GM12878 (cell line): ENCODE measurements around the gene C3orf22. TPM values are rescaled to one million over a fixed set of nuclear protein-coding genes. Genes with fewer than 3 reads are reported as not detected.

Experiments used
- ATAC-seq: fragments of 200-7000 bp; cut with Tn5 transposase; 3 replicates; pipeline ENCODE4 v1.9.1; 2020; ENCODE audit warnings: mild to moderate bottlenecking, moderate library complexity
- BruUV-seq: library from RNA; stranded (reverse); fragments of 400-500 nt; replicated peaks from 2 replicates; lab custom pipeline; 2021; lab: Mats Ljungman, UMichigan
- CTCF ChIA-PET: fragments of 300-600 bp; sonication (Branson Sonifier 250); formaldehyde crosslinking; extraction: SDS; loops from one replicate; lab custom pipeline; 2021; ENCODE audit warnings: inconsistent platforms; lab: Yijun Ruan, JAX
- POLR2A ChIA-PET: fragments of 350-600 bp; formaldehyde crosslinking; extraction: SDS; loops from one replicate; lab custom pipeline; 2021; ENCODE audit warnings: inconsistent platforms; lab: Charles Lee
- RAD21 ChIA-PET: fragments of 300-600 bp; sonication (Branson Sonifier 250); formaldehyde crosslinking; loops from one replicate; lab custom pipeline; 2023; ENCODE audit warnings: antibody characterized with exemption; ENCODE audit not compliant: unreplicated experiment; lab: Charles Lee
- SMC1A ChIA-PET: fragments of 300-600 bp; sonication (Branson Sonifier 250); formaldehyde crosslinking; loops from one replicate; lab custom pipeline; 2023; ENCODE audit not compliant: unreplicated experiment, uncharacterized antibody; lab: Charles Lee
- DNase-seq: peaks from one replicate; pipeline ENCODE4 v3.0.0-alpha.2; 2011; ENCODE audit warnings: low read depth, low spot score
- FAIRE-seq: peaks from 3 replicates; lab custom pipeline; 2011; peaks lifted over from hg19 to GRCh38; lab: Jason Lieb, UNC
- H2AFZ ChIP-seq: 2 replicates; pipeline ENCODE4 v1.6.0; 2011; ENCODE audit warnings: low read depth, low read length, control low read depth; ENCODE audit not compliant: control insufficient read depth
- H3K27ac ChIP-seq: 2 replicates; pipeline ENCODE4 v1.5.1; 2011; ENCODE audit warnings: control low read depth; ENCODE audit not compliant: control insufficient read depth, insufficient read depth
- H3K27me3 ChIP-seq, 2 experiments: replicated peaks in 1 of 2; 2 replicates each; pipeline versions ENCODE4 v1.6.0 to v1.6.1; 2011; ENCODE audit warnings: low read length in 1 of 2; ENCODE audit not compliant: control insufficient read depth in 2 of 2, insufficient read depth in 2 of 2
- H3K36me3 ChIP-seq, 2 experiments: 2 replicates each; pipeline ENCODE4 v1.5.1; 2011; ENCODE audit warnings: low read length in 1 of 2; ENCODE audit not compliant: control insufficient read depth in 2 of 2, insufficient read depth in 2 of 2
- H3K4me1 ChIP-seq: 2 replicates; pipeline ENCODE4 v1.6.1; 2011; ENCODE audit warnings: mild to moderate bottlenecking, low read length, moderate library complexity, mixed read lengths; ENCODE audit not compliant: control insufficient read depth, insufficient read depth
- H3K4me2 ChIP-seq: 2 replicates; pipeline ENCODE4 v1.6.0; 2011; ENCODE audit warnings: control low read depth; ENCODE audit not compliant: control insufficient read depth, insufficient read depth
- H3K4me3 ChIP-seq: fragments of 200-600 bp; sonication (generic); 2 replicates; pipeline ENCODE4 v1.5.1; 2016
- H3K79me2 ChIP-seq: 2 replicates; pipeline ENCODE4 v1.6.0; 2011; ENCODE audit warnings: low read length; ENCODE audit not compliant: control insufficient read depth, insufficient read depth
- H3K9ac ChIP-seq: 2 replicates; pipeline ENCODE4 v1.8.0; 2011; ENCODE audit warnings: low read length, control low read depth, mixed read lengths; ENCODE audit not compliant: control insufficient read depth, insufficient read depth
- H3K9me3 ChIP-seq: replicated peaks from 3 replicates; pipeline ENCODE4 v1.5.1; 2011; ENCODE audit warnings: mild to moderate bottlenecking, low read length; ENCODE audit not compliant: control insufficient read depth, insufficient read depth
- H4K20me1 ChIP-seq: 2 replicates; pipeline ENCODE4 v1.6.0; 2011; ENCODE audit not compliant: control insufficient read depth, insufficient read depth
- ETV6 ChIP-seq, 2 experiments: fragments of 450-650 bp in 1 of 2; IDR thresholded peaks in 1 of 2; conservative IDR thresholded peaks in 1 of 2; 2 replicates each; pipeline ENCODE4 v1.6.1; 2014; ENCODE audit warnings: antibody characterized with exemption in 1 of 2, borderline replicate concordance in 1 of 2, low read depth in 1 of 2, mild to moderate bottlenecking in 1 of 2, moderate library complexity in 1 of 2
- MTA2 ChIP-seq: fragments of 450-650 bp; IDR thresholded peaks from 2 replicates; pipeline ENCODE4 v1.6.1; 2016; ENCODE audit warnings: low read depth, mild to moderate bottlenecking, moderate library complexity
- MXI1 ChIP-seq: fragments of 150-350 bp; IDR thresholded peaks from 2 replicates; pipeline ENCODE4 v1.6.1; 2011; ENCODE audit warnings: low read depth, mild to moderate bottlenecking, inconsistent platforms, low read length, improper control_type of control experiment
- NR2C2 ChIP-seq: IDR thresholded peaks from 2 replicates; pipeline ENCODE4 v1.6.1; 2011; ENCODE audit warnings: borderline replicate concordance, low read depth; ENCODE audit not compliant: control insufficient read depth, insufficient read length
- PBX3 ChIP-seq: IDR thresholded peaks from 2 replicates; pipeline ENCODE4 v1.6.1; 2011; ENCODE audit warnings: mild to moderate bottlenecking, low read depth, low read length, moderate library complexity; ENCODE audit not compliant: insufficient replicate concordance
- POU2F2 ChIP-seq: IDR thresholded peaks from 3 replicates; pipeline ENCODE4 v1.6.1; 2011; ENCODE audit warnings: low read depth, mild to moderate bottlenecking, low read length, borderline replicate concordance
- PRDM15 ChIP-seq: fragments of 450-650 bp; formaldehyde crosslinking; IDR thresholded peaks from 2 replicates; pipeline ENCODE4 v1.4.0; 2020; ENCODE audit warnings: mild to moderate bottlenecking, moderate library complexity
- RBBP5 ChIP-seq: fragments of 200-600 bp; sonication (generic); conservative IDR thresholded peaks from 2 replicates; pipeline ENCODE4 v1.6.1; 2016
- RCOR1 ChIP-seq: conservative IDR thresholded peaks from 2 replicates; pipeline ENCODE4 v1.6.1; 2012; ENCODE audit warnings: low read depth, low read length, improper control_type of control experiment
- SMAD1 ChIP-seq: fragments of 450-650 bp; IDR thresholded peaks from 2 replicates; pipeline ENCODE4 v1.6.1; 2018; ENCODE audit warnings: mild to moderate bottlenecking, low read depth; ENCODE audit not compliant: partially characterized antibody
- TARDBP ChIP-seq: IDR thresholded peaks from 2 replicates; pipeline ENCODE4 v1.6.1; 2016; ENCODE audit warnings: borderline replicate concordance
- ZNF24 ChIP-seq: fragments of 450-650 bp; IDR thresholded peaks from 2 replicates; pipeline ENCODE4 v1.6.1; 2017; ENCODE audit warnings: antibody characterized with exemption, mild to moderate bottlenecking
- ZZZ3 ChIP-seq: IDR thresholded peaks from 2 replicates; pipeline ENCODE4 v1.6.1; 2011; ENCODE audit warnings: low read depth; ENCODE audit not compliant: control insufficient read depth, insufficient read length
- WGBS: methylation state at CpG from one replicate; pipeline ENCODE4 v1.1.6; 2016; ENCODE audit warnings: low lambda C conversion rate; ENCODE audit not compliant: insufficient replicate concordance, insufficient coverage; ENCODE audit errors: missing lambda C conversion rate; 5-methylcytosine and 5-hydroxymethylcytosine counted together
- in situ Hi-C: fragments of 300-500 bp; cut with MboI; formaldehyde crosslinking; loops from 9 replicates; pipeline ENCODE4 v1.14.3; 2018; ENCODE audit warnings: mixed read lengths
- intact Hi-C: fragments of 100-400 bp; cut with micrococcal nuclease; formaldehyde crosslinking; loops from one replicate; pipeline ENCODE4 v1.14.2; 2022; ENCODE audit not compliant: unreplicated experiment
- polyA plus RNA-seq, 11 experiments: library from polyadenylated mRNA; depleted of rRNA in 4 of 11; unstranded in 6 of 11; stranded (reverse) in 5 of 11; fragments of >200 nt; fragmentation: Nextera tagmentation in 4 of 11; fragmentation: Illumina TruSeq in 1 of 11; extraction: Ambion mirVana in 4 of 11; extraction: Trizol in 1 of 11; gene quantifications; 1 replicate in 1 of 11; 2 replicates in 10 of 11; pipeline versions ENCODE4 v1.2.1 to v1.2.3, GENCODE V29; 2011 to 2016; ENCODE audit warnings: inconsistent platforms in 2 of 11, missing spikeins in 2 of 11, low read depth in 1 of 11
- total RNA-seq, 4 experiments: library from RNA; depleted of rRNA in 3 of 4; stranded (reverse); fragments of >200 nt in 3 of 4; fragmentation: Illumina TruSeq in 1 of 4; extraction: Trizol in 1 of 4; gene quantifications; 2 replicates each; pipeline versions ENCODE4 v1.2.1 to v1.2.3, GENCODE V29; 2013 to 2021
- TF ChIP-seq, protein P1 (sequence below): fragments of 450-650 bp; formaldehyde crosslinking; IDR thresholded peaks from 2 replicates; pipeline ENCODE4 v1.5.0; 2022; ENCODE audit warnings: mild to moderate bottlenecking, missing genetic modification characterization
- TF ChIP-seq, protein P2 (sequence below): fragments of 450-650 bp; IDR thresholded peaks from 2 replicates; pipeline ENCODE4 v1.6.1; 2017; ENCODE audit warnings: borderline replicate concordance

Gene C3orf22
- total and polyA plus RNA-seq, 10 of the 15 experiments (the other 5 are each of a cell fraction or from before 2014, with no cell fraction given), result not detected

DNA sequence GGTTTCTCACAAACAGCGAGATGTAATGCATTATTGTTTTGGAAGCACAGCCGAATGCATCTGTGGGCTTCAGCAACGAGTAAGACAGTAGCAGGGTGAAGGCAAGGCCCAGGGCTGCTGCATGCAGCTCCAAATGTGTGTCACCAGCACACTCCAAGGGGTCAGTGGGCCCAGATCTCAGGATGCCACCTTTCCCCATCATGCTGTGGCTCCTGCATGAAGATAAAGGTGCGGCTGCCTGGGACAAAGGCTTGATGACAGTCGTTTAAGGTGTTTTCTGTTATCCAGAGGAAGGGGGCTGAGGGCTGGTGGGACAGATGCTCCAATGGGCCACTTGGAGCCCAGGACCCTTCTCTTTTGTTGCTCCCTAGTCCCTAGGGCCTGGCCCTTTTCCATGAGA, 13.2 kb downstream of the C3orf22 start:
- Histone ChIP-seq H3K79me2 (no peaks in the 10 kb centered on the region), H3K4me2 (no peak overlapping the region), H3K4me3 (no peak overlapping the region), H3K9me3 (no peaks in the 10 kb centered on the region), H3K4me1 (no peaks in the 10 kb centered on the region), H3K9ac (no peak overlapping the region), H3K36me3 (no peaks in the 10 kb centered on the region), H4K20me1 (no peaks in the 10 kb centered on the region), H3K27ac (no peak overlapping the region), H3K27me3 (peaks cover 3 to 10% of the 10 kb centered on the region in 2 experiments; a peak in 3 of 4 replicates), H2AFZ (no peak overlapping the region)
- CTCF ChIA-PET, result interaction anchor here (1.4 kb wide), 1 partner anchor 23 kb away, joined by 4 read pairs; no protein-coding TSS in a partner anchor
- POLR2A ChIA-PET, result no interaction called here
- RAD21 ChIA-PET, result no interaction called here
- in situ Hi-C loops, result no loop called here
- ATAC-seq, result no peak
- no peak for FAIRE-seq
- WGBS, result 10% methylated on average over 5 of the region's 5 CpGs
- intact Hi-C loops, result no loop called here
- SMC1A ChIA-PET, result no interaction called here
- DNase-seq, result no peak
- BruUV-seq, result no TSS peak
- TF ChIP-seq NR2C2 (no peak), RBBP5 (no peak), ETV6 (conservative IDR thresholded peaks at IDR 0.05 in 1 of 2, IDR thresholded peaks at IDR 0.05 in 1 of 2; ENCODE audit: borderline replicate concordance in 1 of 2, low read depth in 1 of 2) (no peak), SMAD1 (no peak), ZZZ3 (no peak), RCOR1 (no peak), POU2F2 (no peak), MTA2 (no peak), ZNF24 (no peak), PRDM15 (CRISPR knock-in tag) (no peak), PBX3 (no peak), MXI1 (no peak), TARDBP (no peak)
- TF ChIP-seq, protein P1, sequence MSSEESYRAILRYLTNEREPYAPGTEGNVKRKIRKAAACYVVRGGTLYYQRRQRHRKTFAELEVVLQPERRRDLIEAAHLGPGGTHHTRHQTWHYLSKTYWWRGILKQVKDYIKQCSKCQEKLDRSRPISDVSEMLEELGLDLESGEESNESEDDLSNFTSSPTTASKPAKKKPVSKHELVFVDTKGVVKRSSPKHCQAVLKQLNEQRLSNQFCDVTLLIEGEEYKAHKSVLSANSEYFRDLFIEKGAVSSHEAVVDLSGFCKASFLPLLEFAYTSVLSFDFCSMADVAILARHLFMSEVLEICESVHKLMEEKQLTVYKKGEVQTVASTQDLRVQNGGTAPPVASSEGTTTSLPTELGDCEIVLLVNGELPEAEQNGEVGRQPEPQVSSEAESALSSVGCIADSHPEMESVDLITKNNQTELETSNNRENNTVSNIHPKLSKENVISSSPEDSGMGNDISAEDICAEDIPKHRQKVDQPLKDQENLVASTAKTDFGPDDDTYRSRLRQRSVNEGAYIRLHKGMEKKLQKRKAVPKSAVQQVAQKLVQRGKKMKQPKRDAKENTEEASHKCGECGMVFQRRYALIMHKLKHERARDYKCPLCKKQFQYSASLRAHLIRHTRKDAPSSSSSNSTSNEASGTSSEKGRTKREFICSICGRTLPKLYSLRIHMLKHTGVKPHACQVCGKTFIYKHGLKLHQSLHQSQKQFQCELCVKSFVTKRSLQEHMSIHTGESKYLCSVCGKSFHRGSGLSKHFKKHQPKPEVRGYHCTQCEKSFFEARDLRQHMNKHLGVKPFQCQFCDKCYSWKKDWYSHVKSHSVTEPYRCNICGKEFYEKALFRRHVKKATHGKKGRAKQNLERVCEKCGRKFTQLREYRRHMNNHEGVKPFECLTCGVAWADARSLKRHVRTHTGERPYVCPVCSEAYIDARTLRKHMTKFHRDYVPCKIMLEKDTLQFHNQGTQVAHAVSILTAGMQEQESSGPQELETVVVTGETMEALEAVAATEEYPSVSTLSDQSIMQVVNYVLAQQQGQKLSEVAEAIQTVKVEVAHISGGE, result no peak
- TF ChIP-seq, protein P2, sequence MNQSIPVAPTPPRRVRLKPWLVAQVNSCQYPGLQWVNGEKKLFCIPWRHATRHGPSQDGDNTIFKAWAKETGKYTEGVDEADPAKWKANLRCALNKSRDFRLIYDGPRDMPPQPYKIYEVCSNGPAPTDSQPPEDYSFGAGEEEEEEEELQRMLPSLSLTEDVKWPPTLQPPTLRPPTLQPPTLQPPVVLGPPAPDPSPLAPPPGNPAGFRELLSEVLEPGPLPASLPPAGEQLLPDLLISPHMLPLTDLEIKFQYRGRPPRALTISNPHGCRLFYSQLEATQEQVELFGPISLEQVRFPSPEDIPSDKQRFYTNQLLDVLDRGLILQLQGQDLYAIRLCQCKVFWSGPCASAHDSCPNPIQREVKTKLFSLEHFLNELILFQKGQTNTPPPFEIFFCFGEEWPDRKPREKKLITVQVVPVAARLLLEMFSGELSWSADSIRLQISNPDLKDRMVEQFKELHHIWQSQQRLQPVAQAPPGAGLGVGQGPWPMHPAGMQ, result no peak
